HL-60/S4 treated with phorbol 12-myristate 13-acetate at 8.2 ng/mL for 4 days and 3 days (cell line): Measurements from ENCODE around the gene CCDC13.

ENCODE experiments used
- in situ Hi-C: fragments of 300-500 bp; cut with MboI; formaldehyde crosslinking; loops from 2 replicates; pipeline ENCODE4 v1.15.0; 2022; ENCODE audit warnings: low sequenced_read_pairs

The CCDC13 gene

GRCh38 chr3:42800251-42800650 is 27.2 kb upstream of the CCDC13 start:
- in situ Hi-C loops: no loop called here

- in situ Hi-C loops: no loop called here
These were observed 26.3 kb upstream of the CCDC13 start for GRCh38 chr3:42799376-42799775.

GRCh38 chr3:42796332-42796885 is 23.4 kb upstream of the CCDC13 start:
- in situ Hi-C loops: no loop called here

GRCh38 chr3:42795621-42796181 is 22.6 kb upstream of the CCDC13 start:
- in situ Hi-C loops: no loop called here

GRCh38 chr3:42790714-42791229 is 17.7 kb upstream of the CCDC13 start:
- in situ Hi-C loops: no loop called here

GRCh38 chr3:42786631-42787030 is 13.6 kb upstream of the CCDC13 start:
- in situ Hi-C loops: no loop called here

GRCh38 chr3:42786212-42786611 is 13.2 kb upstream of the CCDC13 start:
- in situ Hi-C loops: no loop called here

GRCh38 chr3:42780892-42781700 is 8.0 kb upstream of the CCDC13 start:
- in situ Hi-C loops: no loop called here

- in situ Hi-C loops: no loop called here
These were observed 7.3 kb upstream of the CCDC13 start for GRCh38 chr3:42780398-42780797.

- in situ Hi-C loops: no loop called here
These were observed 5.6 kb upstream of the CCDC13 start for GRCh38 chr3:42778644-42779043.

GRCh38 chr3:42773409-42773751 is 327 bp upstream of the CCDC13 start:
- in situ Hi-C loops: no loop called here

- in situ Hi-C loops: no loop called here
These were observed 1.8 kb downstream of the CCDC13 start for GRCh38 chr3:42771271-42771670.

GRCh38 chr3:42769477-42770131 is 3.4 kb downstream of the CCDC13 start:
- in situ Hi-C loops: no loop called here

GRCh38 chr3:42764561-42765295 is 8.3 kb downstream of the CCDC13 start:
- in situ Hi-C loops: no loop called here

GRCh38 chr3:42764115-42764514 is 8.9 kb downstream of the CCDC13 start:
- in situ Hi-C loops: no loop called here

- in situ Hi-C loops: no loop called here
These were observed 10.0 kb downstream of the CCDC13 start for GRCh38 chr3:42763021-42763420.

GRCh38 chr3:42762046-42762724 is 10.9 kb downstream of the CCDC13 start:
- in situ Hi-C loops: no loop called here

GRCh38 chr3:42758126-42758525 is 14.9 kb downstream of the CCDC13 start:
- in situ Hi-C loops: no loop called here

GRCh38 chr3:42756681-42757213 is 16.3 kb downstream of the CCDC13 start:
- in situ Hi-C loops: no loop called here
